Neural cell (in vitro differentiated cells): ENCODE measurements around the gene FSTL1.

Experiments
- CTCF ChIP-seq: fragments of 450-650 bp; IDR thresholded peaks from 2 replicates; pipeline ENCODE4 v1.5.1; 2014; ENCODE audit warnings: antibody characterized with exemption, mild to moderate bottlenecking, moderate library complexity; ENCODE audit not compliant: poor library complexity, severe bottlenecking
- EP300 ChIP-seq: fragments of 450-650 bp; conservative IDR thresholded peaks from 2 replicates; pipeline ENCODE4 v1.6.1; 2014; ENCODE audit warnings: antibody characterized with exemption, mild to moderate bottlenecking, moderate library complexity; ENCODE audit not compliant: poor library complexity, severe bottlenecking
- POLR2AphosphoS5 ChIP-seq: IDR thresholded peaks from 2 replicates; pipeline ENCODE4 v1.6.1; 2012

GRCh38 chr3:120497818-120498217 is 47.0 kb upstream of the FSTL1 start:
- TF ChIP-seq POLR2AphosphoS5, result no peak
- no peak for TF ChIP-seq EP300
- no peak for TF ChIP-seq CTCF
